ENCODE results near the gene MYO15B.

DNA sequence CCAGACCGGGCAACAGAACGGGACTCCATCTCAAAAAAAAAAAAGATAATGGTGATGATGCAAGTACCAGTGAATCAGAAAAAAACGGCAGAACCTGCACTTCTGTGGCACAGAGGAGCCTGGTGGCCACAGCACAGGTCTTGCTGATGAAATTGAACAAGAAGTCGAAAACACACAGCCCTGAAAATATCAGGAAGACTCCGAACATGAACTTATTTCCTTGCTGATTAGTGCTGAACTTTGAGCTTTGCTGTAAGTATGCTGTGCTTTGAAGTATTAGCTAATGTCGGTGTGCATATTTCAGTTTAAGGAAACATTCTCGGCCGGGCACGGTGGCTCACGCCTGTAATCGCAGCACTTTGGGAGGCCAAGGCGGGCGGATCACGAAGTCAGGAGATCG lies 10.9 kb upstream of the MYO15B start:
- TF ChIP-seq, protein P1, sequence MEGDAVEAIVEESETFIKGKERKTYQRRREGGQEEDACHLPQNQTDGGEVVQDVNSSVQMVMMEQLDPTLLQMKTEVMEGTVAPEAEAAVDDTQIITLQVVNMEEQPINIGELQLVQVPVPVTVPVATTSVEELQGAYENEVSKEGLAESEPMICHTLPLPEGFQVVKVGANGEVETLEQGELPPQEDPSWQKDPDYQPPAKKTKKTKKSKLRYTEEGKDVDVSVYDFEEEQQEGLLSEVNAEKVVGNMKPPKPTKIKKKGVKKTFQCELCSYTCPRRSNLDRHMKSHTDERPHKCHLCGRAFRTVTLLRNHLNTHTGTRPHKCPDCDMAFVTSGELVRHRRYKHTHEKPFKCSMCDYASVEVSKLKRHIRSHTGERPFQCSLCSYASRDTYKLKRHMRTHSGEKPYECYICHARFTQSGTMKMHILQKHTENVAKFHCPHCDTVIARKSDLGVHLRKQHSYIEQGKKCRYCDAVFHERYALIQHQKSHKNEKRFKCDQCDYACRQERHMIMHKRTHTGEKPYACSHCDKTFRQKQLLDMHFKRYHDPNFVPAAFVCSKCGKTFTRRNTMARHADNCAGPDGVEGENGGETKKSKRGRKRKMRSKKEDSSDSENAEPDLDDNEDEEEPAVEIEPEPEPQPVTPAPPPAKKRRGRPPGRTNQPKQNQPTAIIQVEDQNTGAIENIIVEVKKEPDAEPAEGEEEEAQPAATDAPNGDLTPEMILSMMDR (IDR thresholded peaks at IDR 0.05), result no peak
- TF ChIP-seq POLR2AphosphoS5 (IDR thresholded peaks at IDR 0.05; ENCODE audit: low read depth, low read length) (no peak), SIN3A (IDR thresholded peaks at IDR 0.05; ENCODE audit: borderline replicate concordance, insufficient read depth, low read depth, low read length) (no peak), TCF7L2 (IDR thresholded peaks at IDR 0.05; ENCODE audit: low read depth, low read length) (no peak)
- TF ChIP-seq, protein P2, sequence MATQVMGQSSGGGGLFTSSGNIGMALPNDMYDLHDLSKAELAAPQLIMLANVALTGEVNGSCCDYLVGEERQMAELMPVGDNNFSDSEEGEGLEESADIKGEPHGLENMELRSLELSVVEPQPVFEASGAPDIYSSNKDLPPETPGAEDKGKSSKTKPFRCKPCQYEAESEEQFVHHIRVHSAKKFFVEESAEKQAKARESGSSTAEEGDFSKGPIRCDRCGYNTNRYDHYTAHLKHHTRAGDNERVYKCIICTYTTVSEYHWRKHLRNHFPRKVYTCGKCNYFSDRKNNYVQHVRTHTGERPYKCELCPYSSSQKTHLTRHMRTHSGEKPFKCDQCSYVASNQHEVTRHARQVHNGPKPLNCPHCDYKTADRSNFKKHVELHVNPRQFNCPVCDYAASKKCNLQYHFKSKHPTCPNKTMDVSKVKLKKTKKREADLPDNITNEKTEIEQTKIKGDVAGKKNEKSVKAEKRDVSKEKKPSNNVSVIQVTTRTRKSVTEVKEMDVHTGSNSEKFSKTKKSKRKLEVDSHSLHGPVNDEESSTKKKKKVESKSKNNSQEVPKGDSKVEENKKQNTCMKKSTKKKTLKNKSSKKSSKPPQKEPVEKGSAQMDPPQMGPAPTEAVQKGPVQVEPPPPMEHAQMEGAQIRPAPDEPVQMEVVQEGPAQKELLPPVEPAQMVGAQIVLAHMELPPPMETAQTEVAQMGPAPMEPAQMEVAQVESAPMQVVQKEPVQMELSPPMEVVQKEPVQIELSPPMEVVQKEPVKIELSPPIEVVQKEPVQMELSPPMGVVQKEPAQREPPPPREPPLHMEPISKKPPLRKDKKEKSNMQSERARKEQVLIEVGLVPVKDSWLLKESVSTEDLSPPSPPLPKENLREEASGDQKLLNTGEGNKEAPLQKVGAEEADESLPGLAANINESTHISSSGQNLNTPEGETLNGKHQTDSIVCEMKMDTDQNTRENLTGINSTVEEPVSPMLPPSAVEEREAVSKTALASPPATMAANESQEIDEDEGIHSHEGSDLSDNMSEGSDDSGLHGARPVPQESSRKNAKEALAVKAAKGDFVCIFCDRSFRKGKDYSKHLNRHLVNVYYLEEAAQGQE (IDR thresholded peaks at IDR 0.05; ENCODE audit: insufficient read depth in 1 of 2, low read depth in 2 of 2, low read length in 1 of 2), result no peak

Data from Panc1 (cell line).